GM12875 (cell line): ENCODE results near the gene PNPO.
"Not testable (repeated sequence)": the region's sequence is repeated elsewhere in the genome, so short reads cannot be mapped to it uniquely, and the experiment has no call there.

Source experiments
- H3K4me3 ChIP-seq: one replicate; pipeline ENCODE4 v1.5.1; 2011; ENCODE audit warnings: low read depth, low read length, control low read depth
- CTCF ChIP-seq: IDR thresholded peaks from 2 replicates; pipeline ENCODE4 v1.5.1; 2011; ENCODE audit warnings: low read depth, mild to moderate bottlenecking, control low read depth, inconsistent platforms, low read length, moderate library complexity, borderline replicate concordance; ENCODE audit not compliant: insufficient read depth

Gene PNPO

GRCh38 chr17:47918991-47919390, 22.4 kb upstream of the PNPO start:
- TF ChIP-seq CTCF, result no peak
- H3K4me3 ChIP-seq, result no peak overlapping the region

GRCh38 chr17:47919889-47920288, 21.5 kb upstream of the PNPO start:
- not testable (repeated sequence) for H3K4me3 ChIP-seq

GRCh38 chr17:47924785-47925677, 16.3 kb upstream of the PNPO start:
- TF ChIP-seq CTCF, result no peak

GRCh38 chr17:47925678-47925988, 15.7 kb upstream of the PNPO start:
- no peak for TF ChIP-seq CTCF
- no peak overlapping the region for H3K4me3 ChIP-seq

More at GRCh38 chr17:47924785-47925677, 16.3 kb upstream of the PNPO start:
- H3K4me3 ChIP-seq, result no peak overlapping the region

GRCh38 chr17:47927821-47928400, 13.5 kb upstream of the PNPO start:
- TF ChIP-seq CTCF, result no peak

GRCh38 chr17:47928415-47928814, 13.0 kb upstream of the PNPO start:
- H3K4me3 ChIP-seq, result no peak overlapping the region
- TF ChIP-seq CTCF, result no peak

More at GRCh38 chr17:47927821-47928400, 13.5 kb upstream of the PNPO start:
- H3K4me3 ChIP-seq, result no peak overlapping the region

- TF ChIP-seq CTCF, result no peak
- no peak overlapping the region for H3K4me3 ChIP-seq
Measured at GRCh38 chr17:47929218-47930000, 12.0 kb upstream of the PNPO start.
